Tibial artery (tissue), 4 donors: Measurements from ENCODE around the gene LRRC32.

ENCODE experiments used
- DNase-seq, 2 donors: peaks; one replicate each; pipeline ENCODE4 v3.0.0-alpha.2; 2019
- H3K27ac ChIP-seq, 2 donors: fragments of 200-600 bp; sonication (generic) in 1 of 2; 1 replicate in 1 of 2; 2 replicates in 1 of 2; pipeline ENCODE4 v1.5.1; 2018 to 2019; ENCODE audit warnings: mild to moderate bottlenecking in 1 of 2
- H3K27me3 ChIP-seq, 2 donors: fragments of 200-600 bp; sonication (generic) in 1 of 2; one replicate each; pipeline versions ENCODE4 v1.5.1 to v1.6.0; 2016 to 2019
- H3K36me3 ChIP-seq, 3 donors: fragments of 200-600 bp; sonication (generic) in 2 of 3; one replicate each; pipeline ENCODE4 v1.5.1; 2016 to 2019; ENCODE audit warnings: mild to moderate bottlenecking in 2 of 3
- H3K4me1 ChIP-seq, 4 donors: fragments of 200-600 bp; sonication (generic) in 2 of 4; 1 replicate in 3 of 4; 2 replicates in 1 of 4; pipeline ENCODE4 v1.5.1; 2016 to 2019
- H3K4me3 ChIP-seq, 2 donors: fragments of 200-600 bp; sonication (generic) in 1 of 2; 1 replicate in 1 of 2; 2 replicates in 1 of 2; pipeline ENCODE4 v1.5.1; 2018 to 2019; ENCODE audit warnings: mild to moderate bottlenecking in 2 of 2
- H3K9me3 ChIP-seq, 3 donors: fragments of 200-600 bp; sonication (generic) in 1 of 3; one replicate each; pipeline ENCODE4 v1.5.1; 2016 to 2019
- intact Hi-C: fragments of 100-400 bp; cut with DNase I; formaldehyde crosslinking; loops from one replicate; pipeline ENCODE4 v1.15.0; 2023; ENCODE audit warnings: low total_unique reads
- TF ChIP-seq, protein P1 (sequence below), 2 experiments: fragments of 200-600 bp in 1 of 2; fragments of 450-650 bp in 1 of 2; IDR thresholded peaks; one replicate each; pipeline ENCODE4 v1.5.1; 2017 to 2019; ENCODE audit warnings: antibody characterized with exemption in 2 of 2, mild to moderate bottlenecking in 1 of 2, moderate library complexity in 1 of 2

Gene LRRC32

DNA sequence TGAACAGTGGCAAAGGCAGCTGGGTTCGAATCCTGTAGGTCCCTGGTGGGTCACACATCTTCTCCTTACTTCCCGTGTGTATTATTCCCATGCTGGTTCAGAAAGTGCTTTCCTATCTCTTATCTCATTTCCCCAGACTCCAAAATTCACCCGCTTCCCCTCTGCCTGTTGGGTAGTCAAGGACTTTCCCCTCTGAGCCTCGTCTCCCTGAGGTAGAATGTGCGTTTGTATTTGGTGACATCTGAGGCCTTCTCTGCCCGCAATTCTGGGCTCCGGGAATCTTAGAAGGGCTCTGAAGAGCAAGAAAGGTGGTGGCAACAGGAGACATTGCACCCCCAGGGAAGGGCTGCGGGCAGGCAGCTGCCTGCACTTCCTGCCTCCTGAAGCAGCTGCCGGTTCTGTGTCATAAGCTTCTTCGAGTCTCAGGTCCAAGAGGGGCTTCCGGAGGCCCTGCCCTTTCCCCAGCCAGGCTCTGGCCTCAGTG, 5.9 kb downstream of the LRRC32 start:
- Histone ChIP-seq H3K4me3 (no peak overlapping the region), H3K9me3 (no peaks in the 10 kb centered on the region), H3K36me3 (peaks cover 9 to 41% (median 34%) of the 10 kb centered on the region in 3 donors), H3K4me1 (peaks cover 0 to 77% (median 48%) of the 10 kb centered on the region in 4 donors), H3K27ac (peak overlapping the region; percentile 90 to 91), H3K27me3 (no peaks in the 10 kb centered on the region)
- intact Hi-C loops, result loop anchor here (5.0 kb wide), 1 partner anchor 52 kb away; no protein-coding TSS in a partner anchor
- TF ChIP-seq, protein P1, sequence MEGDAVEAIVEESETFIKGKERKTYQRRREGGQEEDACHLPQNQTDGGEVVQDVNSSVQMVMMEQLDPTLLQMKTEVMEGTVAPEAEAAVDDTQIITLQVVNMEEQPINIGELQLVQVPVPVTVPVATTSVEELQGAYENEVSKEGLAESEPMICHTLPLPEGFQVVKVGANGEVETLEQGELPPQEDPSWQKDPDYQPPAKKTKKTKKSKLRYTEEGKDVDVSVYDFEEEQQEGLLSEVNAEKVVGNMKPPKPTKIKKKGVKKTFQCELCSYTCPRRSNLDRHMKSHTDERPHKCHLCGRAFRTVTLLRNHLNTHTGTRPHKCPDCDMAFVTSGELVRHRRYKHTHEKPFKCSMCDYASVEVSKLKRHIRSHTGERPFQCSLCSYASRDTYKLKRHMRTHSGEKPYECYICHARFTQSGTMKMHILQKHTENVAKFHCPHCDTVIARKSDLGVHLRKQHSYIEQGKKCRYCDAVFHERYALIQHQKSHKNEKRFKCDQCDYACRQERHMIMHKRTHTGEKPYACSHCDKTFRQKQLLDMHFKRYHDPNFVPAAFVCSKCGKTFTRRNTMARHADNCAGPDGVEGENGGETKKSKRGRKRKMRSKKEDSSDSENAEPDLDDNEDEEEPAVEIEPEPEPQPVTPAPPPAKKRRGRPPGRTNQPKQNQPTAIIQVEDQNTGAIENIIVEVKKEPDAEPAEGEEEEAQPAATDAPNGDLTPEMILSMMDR (IDR thresholded peaks at IDR 0.05), result no peak
- DNase-seq, result peak; percentile 22 to 66

DNA sequence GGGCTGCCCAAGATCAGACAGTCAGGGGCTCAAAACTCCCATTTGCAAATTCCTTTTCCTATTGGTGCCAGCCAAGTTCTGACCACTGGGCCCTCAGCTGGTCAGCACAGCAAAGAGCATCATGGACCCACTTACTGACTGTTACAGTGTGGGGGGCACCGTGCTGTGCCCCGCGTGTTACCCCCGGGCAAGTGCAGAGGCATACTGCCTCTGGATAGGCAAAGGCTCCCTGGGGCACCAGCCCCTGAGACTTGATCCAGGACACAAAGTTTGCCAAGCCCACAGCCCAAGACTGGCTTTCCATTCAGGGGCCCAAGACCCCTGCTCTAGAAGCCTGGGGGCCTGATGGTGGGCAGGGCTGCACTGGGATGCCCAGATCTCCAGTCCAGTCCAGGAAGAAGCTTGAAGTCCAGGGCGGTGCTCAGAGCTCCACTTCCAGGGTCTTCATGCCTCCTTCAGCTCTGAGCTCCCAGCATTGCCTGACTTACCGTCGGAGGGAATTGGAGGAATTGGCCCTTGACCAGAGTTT, 6.6 kb downstream of the LRRC32 start:
- H3K27me3 ChIP-seq, result no peaks in the 10 kb centered on the region
- DNase-seq, result peak; percentile 14 to 34
- H3K4me3 ChIP-seq, result no peak overlapping the region
- H3K9me3 ChIP-seq, result no peaks in the 10 kb centered on the region
- peak overlapping the region; percentile 90 to 91 for H3K27ac ChIP-seq
- peaks cover 0 to 77% (median 48%) of the 10 kb centered on the region in 4 donors for H3K4me1 ChIP-seq
- H3K36me3 ChIP-seq, result peaks cover 16 to 47% (median 41%) of the 10 kb centered on the region in 3 donors
- TF ChIP-seq, protein P1 (IDR thresholded peaks at IDR 0.05), result no peak
- intact Hi-C loops, result no loop called here

DNA sequence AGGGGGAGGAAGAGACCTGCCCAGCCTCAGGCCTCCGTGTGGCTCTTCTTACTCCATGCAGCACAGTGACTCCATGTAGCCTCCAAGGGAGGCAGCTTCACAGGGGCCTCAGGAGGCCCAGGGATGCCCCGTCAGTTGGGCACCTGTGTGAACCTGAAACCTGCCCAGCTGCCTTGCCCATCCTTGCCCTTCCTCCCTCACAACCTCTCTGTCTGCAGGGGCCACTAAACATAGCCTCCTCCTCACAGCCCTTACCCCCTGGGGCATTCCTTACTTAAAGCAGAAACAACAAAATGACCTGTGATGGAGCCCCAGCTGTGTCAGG, 7.1 kb downstream of the LRRC32 start:
- DNase-seq, result peak in 1 of 2 donors; percentile 38
- no peak overlapping the region for H3K4me3 ChIP-seq
- peaks cover 21 to 53% (median 43%) of the 10 kb centered on the region in 3 donors for H3K36me3 ChIP-seq
- H3K27me3 ChIP-seq, result no peaks in the 10 kb centered on the region
- H3K27ac ChIP-seq, result peak overlapping the region in 1 of 2 donors; percentile 91
- intact Hi-C loops, result no loop called here
- TF ChIP-seq, protein P1 (IDR thresholded peaks at IDR 0.05), result no peak
- no peaks in the 10 kb centered on the region for H3K9me3 ChIP-seq
- H3K4me1 ChIP-seq, result peaks cover 0 to 77% (median 48%) of the 10 kb centered on the region in 4 donors

DNA sequence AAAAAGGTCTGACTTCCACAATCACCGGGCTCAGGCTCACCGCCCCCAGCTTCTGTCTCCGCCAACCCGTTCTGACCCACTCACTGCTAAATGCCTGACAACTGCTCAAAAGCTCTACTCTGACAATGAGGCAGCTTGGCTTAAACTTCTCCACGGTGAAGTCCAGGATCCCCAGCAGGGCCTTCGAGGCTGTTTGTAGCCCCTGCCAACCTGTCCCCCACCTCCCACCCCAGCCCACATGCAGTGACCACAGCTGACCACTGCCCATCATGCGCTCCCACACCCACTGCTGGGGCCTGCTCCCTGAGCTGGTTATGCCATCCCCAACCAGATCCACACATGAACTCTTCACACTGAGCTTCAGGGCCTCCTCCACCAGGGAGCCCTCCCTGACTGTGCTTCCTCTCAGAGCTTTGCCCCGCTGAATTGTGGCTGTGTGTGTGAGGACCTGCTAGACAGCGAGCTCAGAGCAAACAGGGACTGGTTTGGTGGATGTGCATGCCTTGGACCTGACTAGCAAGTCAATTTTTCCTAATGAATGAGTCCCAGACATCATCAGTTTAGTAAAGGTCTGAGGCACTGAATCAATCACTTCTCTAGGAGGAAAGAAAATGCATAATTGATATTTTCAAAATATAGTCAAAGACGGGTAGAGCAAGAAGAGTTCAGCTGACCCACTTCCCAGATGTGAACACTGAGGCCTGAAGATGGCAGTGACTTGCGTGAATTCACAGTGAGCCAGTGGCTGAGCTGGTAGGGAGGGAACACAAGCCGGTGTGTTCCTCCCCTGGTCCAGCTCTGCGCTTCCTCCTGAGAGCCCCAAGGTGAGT, 7.7 kb downstream of the LRRC32 start:
- no peaks in the 10 kb centered on the region for H3K9me3 ChIP-seq
- TF ChIP-seq, protein P1 (IDR thresholded peaks at IDR 0.05), result no peak
- peak overlapping the region; percentile 45 to 91 for H3K27ac ChIP-seq
- peak; percentile 17 to 56 for DNase-seq
- no peak overlapping the region for H3K4me3 ChIP-seq
- intact Hi-C loops, result no loop called here
- no peaks in the 10 kb centered on the region for H3K27me3 ChIP-seq
- H3K4me1 ChIP-seq, result peaks cover 0 to 77% (median 52%) of the 10 kb centered on the region in 4 donors
- peaks cover 21 to 54% (median 43%) of the 10 kb centered on the region in 3 donors for H3K36me3 ChIP-seq

DNA sequence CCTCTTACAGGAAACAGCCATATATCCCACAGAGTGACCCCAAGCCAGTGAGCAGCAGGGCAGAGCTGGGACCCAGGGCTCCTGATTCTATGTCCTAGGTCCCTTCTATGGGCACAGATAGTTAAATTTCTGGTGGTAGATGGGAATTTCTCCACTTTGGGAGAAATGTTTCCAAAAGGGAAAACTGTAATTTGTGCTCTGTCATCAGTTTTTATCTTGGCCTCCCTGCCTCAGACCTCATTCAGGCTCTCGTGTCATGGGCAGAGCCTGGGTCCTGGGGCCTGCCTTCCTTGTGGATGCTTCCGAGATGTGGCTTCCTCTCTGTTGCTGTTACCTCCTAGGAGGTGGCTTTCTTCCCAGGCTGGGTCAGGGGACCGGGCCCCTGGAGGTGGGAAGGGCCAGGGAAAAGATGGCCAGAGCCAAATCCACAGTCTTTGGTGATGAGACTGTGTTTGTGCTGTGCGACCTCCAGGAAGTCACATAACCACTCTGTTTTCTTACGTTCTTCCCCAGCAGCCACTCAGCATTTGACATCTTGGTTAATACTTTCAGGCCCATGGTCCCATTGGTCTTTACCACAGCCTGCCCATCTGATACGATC, 8.6 kb downstream of the LRRC32 start:
- Histone ChIP-seq H3K4me3 (no peak overlapping the region), H3K36me3 (peaks cover 23 to 60% (median 43%) of the 10 kb centered on the region in 3 donors), H3K9me3 (no peaks in the 10 kb centered on the region), H3K4me1 (peaks cover 0 to 77% (median 52%) of the 10 kb centered on the region in 4 donors), H3K27ac (peak overlapping the region; percentile 45 to 91), H3K27me3 (no peaks in the 10 kb centered on the region)
- intact Hi-C loops, result no loop called here
- TF ChIP-seq, protein P1 (IDR thresholded peaks at IDR 0.05), result no peak
- DNase-seq, result peak; percentile 20 to 61
